Fibroblast of skin of left quadriceps (primary cell): ENCODE results near the gene B3GNT8.
"Not testable (repeated sequence)": the region's sequence is repeated elsewhere in the genome, so short reads cannot be mapped to it uniquely, and the experiment has no call there.

Experiments
- DNase-seq, 2 experiments: peaks; one replicate each; pipeline ENCODE4 v3.0.0-alpha.2; 2013; ENCODE audit warnings: low read depth in 2 of 2

B3GNT8 gene

DNA sequence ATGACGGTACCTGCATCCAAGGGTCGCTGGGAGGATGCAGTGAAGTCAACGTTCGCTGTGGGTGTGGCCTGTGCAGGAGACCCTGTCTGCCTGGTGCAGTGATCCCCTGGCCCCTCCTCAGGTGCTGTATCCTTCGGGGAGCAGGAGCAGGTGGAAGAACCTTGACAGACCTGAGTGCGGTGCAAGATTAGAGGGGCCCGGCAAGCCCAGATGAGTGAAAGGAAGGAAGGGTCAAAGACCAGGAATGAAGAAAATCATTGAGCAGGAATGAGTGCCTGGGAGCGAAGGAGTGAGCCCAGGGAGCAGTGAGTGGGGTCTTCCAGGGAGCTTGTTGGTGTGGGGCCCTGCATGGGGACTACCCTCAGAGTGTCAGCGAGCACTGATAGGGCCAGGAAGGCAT is 12.7 kb downstream of the B3GNT8 start:
- DNase-seq, result no peak

DNA sequence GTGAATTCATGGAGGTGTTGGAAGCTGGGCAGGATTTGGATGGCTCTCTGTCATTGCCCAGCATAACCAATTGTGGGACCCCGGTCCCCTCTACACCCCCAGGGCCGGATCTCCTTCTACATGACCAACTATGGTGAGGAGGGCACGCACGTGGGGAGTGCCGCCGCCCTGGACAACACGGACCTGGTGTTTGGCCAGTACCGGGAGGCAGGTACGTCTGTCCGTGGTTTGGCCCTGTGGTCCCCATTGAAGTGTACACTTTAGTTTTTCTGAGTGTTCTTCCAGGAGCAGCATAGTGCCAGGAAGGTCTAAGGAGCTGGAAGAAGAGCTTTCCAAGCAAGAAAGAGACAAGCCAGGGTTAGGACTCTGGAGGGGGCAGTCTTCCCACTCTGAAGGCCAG is 13.2 kb downstream of the B3GNT8 start:
- DNase-seq, result no peak

DNA sequence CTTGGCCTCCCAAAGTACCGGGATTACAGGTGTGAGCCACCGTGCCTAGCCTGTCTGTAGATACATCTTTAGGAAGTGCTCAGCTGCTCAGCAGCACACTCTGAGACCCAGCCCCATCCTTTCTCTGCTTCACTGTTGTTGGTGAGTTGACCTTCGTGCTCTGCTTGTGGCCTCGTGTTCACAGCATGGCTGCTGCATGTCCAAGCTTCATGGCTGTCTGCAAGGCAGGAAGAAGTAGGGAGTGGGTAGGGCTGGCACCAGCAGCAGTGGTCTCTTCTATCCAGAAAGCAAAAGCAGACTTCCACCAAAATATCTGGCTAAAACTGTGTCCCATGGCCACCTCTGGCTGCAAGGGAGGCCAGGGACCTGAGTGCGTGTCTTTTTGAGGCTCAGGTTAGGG is 14.2 kb downstream of the B3GNT8 start:
- no peak for DNase-seq

DNA sequence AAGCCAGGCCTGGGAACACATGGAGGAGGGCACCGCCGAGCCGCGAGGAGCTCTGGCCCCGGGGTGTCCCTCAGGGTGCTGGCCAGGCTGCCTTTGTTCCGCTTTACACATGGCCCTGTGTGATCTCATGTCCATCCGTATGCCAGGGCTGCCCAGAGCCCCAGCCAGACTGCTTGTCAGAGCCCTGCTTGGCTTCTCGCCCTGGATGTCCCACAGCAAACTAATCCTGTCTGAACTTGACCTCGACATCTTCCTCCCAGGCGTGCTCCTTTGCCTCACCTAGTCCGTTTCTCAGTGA is 15.3 kb downstream of the B3GNT8 start:
- DNase-seq, result no peak

DNA sequence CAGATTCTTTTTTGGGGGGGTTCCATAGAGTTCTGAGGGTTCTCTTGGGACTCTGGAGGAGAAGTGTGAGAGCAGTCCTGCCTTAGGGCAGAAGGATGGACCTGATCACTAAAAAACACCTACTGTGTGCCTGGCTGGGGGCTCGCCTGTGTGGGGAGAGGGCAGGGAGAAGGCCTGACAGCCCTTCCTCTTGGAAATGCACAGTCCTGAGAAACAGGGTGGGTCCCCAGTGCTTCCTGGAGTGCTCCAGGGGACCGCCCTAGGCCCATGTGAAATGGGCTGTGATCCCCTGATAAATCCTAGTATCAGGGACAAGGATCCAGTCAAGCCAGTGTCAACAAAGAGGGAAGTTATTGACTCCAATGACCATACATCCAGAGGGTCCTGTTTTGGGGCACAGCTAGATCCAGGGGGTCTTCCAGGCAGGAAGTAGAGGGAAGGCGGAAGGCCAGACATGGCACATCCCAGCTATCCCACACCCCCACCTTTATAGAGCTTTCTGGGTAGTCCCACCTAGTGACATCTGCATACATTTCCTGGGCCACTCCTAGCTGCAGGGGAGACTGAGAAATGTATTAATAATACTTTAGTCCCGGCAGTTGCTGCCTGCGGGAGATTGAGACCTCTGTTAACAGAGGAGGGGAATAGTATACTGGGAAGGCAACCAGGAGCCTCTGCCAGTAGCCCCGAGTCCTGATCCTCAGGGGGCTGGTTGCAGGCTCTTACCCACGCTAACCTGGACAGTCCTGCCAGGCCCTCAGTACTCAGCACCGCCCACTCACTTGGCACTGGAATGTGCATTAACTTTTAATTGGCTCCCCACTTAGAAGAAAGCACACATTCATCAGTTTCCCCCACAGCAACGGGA is 15.8 kb downstream of the B3GNT8 start:
- no peak for DNase-seq

DNA sequence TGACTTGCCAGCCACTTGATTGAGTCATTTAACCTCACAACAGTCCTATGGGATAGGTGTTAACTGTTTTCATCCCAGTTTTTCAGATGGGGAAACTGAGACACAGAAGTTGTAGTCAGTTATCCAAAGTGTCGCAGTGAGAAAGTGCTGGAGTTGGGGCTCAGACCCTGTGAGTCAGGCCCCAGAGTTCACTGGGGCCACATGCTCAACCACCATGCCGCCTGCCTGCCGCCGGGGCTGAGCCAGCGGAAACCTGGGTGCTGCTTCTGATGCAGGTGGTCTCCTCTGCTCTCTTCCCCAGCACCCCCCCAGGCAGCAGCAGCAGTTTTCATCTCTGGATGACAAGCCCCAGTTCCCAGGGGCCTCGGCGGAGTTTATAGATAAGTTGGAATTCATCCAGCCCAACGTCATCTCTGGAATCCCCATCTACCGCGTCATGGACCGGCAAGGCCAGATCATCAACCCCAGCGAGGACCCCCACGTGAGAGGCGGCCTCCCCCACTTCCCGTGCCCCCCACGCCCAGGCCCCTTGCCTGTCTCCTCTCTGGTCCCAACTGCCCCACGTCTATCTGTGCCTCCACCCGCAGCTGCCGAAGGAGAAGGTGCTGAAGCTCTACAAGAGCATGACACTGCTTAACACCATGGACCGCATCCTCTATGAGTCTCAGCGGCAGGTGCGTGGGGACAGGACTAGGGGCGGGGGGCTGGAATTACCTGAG is 16.7 kb downstream of the B3GNT8 start:
- no peak for DNase-seq

DNA sequence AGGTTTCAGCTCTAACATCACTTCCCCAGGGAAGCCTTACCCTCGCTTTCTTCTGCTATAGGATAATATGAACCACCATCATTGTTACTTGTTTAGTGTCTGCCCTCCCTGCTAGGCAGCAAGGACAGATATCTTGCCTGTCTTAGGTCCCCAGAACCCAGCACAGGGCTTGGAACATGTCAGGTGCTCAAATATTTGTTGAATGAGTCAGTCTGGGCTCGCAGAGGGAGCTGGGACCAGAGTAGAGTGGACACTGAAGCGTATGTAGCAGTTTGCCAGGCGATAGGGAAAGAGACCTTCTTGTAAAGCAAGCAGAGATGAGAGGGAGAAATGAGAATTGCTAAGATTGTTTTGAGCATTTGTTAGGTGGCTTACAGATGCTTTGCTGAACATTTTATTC is 17.9 kb downstream of the B3GNT8 start:
- no peak for DNase-seq

DNA sequence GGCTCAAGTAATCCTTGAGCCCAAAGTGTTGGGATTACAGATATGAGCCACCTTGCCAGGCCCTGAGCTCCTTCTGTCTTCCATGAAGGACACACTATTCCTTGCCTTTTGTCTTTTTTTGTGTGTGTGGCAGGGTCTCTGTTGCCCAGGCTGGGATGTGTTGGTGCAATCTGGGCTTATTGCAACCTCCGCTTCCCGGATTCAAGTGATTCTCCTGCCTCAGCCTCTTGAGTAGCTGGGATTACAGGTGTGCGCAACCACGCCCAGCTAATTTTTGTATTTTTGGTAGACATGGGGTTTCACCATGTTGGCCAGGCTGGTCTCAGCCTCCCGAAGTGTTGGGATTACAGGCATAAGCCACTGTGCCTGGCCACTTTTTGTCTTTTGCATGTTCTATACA is 18.3 kb downstream of the B3GNT8 start:
- not testable (repeated sequence) for DNase-seq

DNA sequence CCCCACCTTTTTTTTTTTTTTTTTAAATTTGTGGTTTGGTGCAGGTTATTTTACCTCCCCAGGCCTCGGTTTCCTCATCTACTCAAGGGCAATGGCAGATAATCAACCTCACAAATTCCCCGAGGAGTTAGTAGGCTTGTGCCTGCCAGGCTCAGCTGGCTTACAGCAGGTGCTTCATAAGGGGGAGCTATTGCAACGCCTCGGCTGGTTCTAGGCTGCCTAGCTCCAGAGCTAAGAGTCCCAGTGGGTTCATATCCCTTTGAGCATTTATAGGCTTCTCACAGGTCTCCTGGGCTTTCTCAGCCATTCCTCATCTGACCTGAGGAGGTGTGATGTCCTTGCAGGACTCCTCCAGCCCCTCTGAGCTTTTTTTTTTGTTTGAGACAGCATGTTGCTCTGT is 18.9 kb downstream of the B3GNT8 start:
- DNase-seq, result no peak

DNA sequence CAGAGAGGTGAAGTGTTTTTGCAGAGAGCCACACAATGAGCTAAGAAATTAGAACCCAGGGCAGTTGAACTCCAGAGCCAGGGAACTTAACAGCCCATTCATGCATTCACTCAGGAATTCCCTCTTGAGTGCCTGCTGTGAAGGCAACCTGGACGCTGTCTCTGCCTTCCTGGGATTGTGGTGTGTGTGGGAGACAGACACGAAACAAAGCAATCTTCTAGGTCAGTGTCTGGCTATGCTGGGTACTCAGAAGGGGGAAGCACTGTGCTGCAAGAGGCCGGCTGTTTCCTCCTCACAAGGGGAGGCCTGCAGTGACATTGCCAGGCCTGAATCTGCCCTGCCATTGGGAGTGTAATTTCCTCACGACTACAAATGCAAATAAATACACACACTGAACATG is 19.9 kb downstream of the B3GNT8 start:
- DNase-seq, result no peak

DNA sequence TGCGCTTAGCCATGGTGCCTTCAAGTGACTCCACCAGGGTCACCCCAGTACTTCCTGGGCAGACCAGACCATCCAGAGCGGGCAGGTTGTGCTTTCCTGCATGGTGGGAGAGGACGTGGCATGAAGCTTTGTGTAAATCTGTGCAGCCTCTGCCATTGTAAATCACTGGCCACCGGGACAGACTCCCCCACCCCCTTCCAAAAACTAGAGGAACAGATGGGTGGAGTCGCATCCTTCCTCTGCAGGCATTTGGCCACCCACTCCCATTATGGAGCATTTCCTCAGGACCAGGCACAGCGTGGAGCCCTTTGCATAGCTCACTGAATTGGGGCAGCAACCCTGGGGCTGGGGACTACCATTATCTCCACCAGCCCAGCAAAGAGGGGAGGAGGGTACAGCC is 21.4 kb downstream of the B3GNT8 start:
- no peak for DNase-seq

DNA sequence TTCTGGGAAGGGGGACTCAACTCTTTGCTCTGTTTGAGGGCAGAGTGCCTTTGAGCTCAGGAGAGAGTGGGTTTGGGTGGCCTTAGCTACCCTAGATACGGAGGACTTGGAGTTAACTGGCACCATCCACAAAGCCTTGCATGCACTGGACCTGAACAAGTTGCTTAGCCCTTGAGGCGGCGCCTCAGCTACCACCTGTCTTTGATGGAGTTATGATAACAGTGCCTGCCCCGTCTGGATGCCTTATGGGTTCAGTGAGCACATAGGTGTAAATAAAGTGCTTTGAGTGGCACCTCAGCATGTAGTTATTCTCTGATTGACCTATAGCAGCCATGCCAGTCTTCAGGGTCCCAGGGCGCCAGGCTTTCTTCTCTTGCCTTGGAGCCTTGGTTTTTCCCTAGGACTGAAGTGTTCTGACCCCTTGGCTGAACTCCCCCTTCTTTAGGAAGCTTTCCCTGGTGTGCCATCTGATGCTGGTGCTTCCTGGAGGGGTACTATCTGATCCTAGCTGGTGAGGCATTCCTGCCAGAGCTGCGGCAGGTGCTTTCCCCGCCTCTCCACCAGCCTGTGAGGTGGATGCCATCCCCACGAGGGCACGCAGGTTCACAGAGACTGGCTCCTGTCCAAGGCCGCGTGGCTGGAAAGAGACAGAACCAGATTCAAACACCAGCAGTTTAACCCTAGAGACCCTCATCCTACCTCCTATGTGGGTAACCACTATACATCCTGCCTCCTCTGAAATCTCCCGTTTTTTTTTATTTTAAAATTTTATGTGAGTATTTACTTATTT is 23.8 kb downstream of the B3GNT8 start:
- DNase-seq, result no peak

DNA sequence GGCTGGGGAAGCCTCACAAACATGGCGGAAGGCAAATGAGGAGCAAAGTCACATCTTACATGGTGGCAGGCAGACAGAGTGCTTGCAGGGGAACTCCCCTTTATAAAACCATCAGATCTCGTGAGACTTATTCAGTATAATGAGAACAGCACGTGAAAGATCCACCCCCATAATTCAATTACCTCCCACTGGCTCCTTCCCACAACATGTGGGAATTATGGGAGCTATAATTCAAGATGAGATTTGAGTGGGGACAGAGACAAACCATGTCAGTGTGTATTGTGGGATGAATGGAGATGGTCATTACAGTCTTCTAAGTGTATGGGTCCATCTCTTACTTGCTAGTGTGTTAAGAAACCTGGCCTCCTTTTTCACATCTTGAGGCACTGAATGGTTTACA is 25.2 kb downstream of the B3GNT8 start:
- DNase-seq, result no peak

DNA sequence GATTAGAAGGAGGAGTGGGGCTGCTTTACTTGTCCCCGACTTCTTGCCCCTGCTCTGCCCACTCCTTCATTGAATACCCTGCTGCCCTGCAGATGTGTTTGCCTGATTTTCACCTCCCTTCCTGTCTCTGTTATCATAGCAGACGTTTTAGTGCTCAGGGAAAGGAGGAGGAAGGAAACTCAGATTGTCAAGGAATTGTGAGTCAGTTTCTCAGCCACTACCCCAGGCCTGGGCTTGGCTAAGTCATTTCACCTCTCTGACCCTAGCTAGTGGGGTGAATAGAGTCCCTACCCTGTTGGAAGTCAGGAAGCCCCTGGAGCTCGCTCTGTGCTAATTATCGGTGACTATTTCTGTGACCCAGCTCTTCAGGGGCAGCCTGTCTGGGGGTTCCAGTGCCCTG is 25.7 kb downstream of the B3GNT8 start:
- DNase-seq, result no peak

DNA sequence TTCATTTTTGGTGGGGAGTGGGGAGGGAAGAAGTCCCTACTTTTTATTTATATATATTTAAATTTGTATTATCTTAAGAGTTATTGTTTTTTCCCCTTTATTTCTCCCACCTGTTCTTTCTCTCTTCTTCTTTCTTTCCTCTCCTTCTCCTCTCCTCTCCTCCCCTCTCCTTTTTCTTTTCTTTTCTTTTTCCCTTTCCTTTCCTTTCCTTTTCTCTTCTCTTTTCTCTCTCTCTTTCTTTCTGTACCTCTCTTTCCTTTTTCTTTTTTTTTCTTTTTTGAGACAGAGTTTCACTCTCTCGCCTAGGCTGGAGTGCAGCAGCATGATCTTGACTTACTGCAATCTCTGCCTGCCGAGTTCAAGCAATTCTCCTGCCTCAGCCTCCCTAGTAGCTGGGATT is 27.6 kb downstream of the B3GNT8 start:
- no peak for DNase-seq

DNA sequence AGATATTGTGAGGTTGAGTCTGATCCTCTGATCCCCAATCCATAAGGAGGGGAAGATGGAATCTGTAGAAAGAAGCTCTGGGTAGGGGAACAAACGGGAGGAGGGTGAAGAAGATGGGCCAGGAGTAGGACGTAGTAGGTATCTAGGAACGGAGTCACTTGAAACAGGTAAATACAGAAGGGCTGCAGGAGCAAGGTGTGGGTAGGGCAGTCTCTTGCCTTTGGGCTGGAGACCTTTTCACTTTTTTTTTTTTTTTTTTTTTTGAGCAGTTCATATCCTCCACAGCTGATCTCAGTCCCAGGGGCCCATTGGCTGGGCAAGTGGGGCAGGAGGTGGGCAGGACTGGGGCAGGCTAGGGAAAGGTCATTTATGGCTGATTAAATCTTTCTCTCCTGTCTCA is 28.1 kb downstream of the B3GNT8 start:
- no peak for DNase-seq

DNA sequence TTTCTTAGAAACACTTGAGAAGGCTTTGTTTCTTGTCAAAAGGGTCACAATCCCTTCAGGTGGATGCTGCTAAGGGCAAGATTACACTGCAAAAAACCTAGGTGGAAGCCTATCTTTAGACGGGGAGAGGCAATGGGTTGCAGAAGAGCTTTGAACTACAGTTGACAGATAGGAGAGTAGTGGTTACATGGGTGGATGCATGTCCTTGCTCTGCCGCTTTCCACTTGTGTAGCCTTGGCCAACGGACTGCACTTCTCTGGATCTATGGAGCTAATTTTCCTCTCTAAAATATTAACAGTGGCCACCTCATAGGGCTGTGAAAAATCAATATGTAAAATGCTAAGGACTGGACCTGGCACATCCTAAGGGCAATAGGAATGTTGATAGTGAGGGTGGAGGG is 28.6 kb downstream of the B3GNT8 start:
- DNase-seq, result no peak

DNA sequence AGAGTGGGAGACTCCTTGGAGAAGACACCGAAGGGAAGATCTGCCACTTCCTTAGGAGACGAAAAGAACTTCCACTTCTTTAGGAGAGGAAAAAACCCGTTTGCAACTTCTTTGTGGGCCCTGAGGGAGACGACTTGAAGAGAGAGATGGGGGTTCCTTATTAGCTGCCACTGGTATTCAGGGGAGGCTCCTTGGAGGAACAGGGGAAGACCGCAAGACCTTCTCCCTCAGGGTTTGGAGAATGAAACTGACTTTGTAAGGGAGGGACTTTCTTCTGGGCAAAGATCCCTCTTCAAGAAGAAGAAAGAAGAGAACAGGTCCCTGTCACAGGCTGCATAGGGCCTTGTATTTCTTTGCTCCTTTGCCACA is 29.1 kb downstream of the B3GNT8 start:
- DNase-seq, result no peak

DNA sequence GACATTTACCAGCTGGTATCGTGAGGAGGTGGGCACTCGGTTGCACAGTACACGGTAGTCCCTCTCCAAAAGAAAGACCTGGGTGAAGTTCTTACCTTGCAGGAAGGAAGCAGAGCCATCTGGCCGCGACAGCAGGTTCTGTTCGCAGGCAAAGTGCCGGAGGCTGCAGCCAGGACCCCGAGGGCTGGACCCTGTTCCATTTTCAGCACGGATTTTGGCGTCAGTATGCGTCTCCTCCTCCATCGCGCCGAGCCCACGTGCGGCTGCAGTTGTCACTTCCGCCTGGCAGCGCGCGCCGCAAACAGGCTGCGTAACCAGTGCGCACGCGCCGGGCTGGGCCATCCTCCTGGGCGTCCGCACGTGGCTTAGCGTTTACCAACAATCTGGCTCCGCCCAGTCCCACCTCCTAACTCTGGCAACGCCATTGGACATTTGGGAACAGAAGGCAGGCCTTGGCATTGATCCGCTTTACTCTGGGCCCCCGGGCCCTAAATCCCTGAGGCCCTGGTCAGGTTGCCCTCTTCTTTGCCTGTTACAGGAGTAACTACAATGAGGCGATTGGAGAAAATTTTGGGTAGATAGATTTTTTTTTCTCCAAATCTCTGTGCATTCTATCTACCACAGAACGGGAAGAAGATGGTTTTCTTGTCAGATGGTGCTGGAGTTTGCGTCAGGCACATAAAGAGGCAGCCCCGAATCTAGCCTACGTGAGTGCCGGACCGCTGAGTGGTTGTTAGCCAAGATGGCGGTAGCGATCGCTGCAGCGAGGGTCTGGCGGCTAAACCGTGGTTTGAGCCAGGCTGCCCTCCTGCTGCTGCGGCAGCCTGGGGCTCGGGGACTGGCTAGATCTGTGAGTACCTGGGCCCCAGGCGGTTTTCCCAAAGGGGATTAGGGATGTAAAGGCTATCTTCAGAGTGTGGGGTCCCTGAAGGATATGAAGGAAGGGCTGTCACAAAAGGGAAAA is 29.8 kb downstream of the B3GNT8 start, which contains the start of the genes BCKDHA and EXOSC5:
Gene BCKDHA, plus strand, starts transcription at position 733 of the 964 bp plus-strand sequence. Its CDS starts 10 bp downstream, at position 743.
Gene EXOSC5, minus strand, starts transcription at position 274 of the 964 bp plus-strand sequence. Its CDS starts 31 bp downstream, at position 243.
- DNase-seq, result peak; percentile 100

DNA sequence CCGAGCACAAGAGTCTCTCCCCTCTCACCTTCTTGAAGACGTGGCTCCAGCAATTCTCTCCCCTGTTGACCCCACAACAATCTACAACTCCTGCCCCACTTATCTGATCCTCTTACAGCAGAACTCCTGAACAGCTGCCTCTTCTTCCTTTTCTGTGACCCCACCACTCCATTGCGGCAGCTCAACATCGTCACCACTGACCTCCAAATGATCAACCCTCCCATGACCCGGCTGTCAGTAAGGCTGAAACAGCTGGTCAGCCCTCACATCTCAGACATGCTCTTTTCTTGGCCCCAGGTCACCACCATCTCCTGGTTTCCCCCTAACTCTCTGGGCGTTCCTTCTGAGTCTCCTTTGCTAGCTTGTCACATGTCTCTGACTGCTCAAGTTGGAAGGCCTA is 31.8 kb downstream of the B3GNT8 start:
- DNase-seq, result no peak

DNA sequence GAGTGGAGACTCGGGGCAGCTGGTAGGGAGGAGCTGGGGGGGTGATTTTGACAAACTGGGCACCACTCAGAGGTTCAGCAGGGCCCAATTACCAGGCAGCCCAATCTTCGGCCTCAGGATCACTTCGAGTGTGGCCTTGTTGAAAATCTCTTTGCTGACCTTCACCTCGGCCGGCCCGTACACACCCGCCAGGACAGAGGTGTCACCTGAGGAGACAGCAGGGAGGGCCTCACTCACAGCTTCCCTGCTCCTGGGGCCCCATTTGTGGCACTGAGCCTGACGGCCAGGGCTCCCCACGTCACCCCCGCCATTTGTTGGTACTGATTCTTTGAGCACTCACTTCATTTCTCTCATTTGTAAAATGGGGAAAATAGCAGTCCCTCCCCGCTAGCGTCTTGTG is 34.4 kb downstream of the B3GNT8 start:
- DNase-seq, result no peak
